ENCODE measurements around the gene TBX5. TPM values are rescaled to one million over a fixed set of nuclear protein-coding genes. Genes with fewer than 3 reads are reported as not detected.

TBX5 gene
- total and polyA plus RNA-seq, 2 of the 4 experiments (the other 2 are of a cell fraction) = 13.3 to 14.7 TPM

DNA sequence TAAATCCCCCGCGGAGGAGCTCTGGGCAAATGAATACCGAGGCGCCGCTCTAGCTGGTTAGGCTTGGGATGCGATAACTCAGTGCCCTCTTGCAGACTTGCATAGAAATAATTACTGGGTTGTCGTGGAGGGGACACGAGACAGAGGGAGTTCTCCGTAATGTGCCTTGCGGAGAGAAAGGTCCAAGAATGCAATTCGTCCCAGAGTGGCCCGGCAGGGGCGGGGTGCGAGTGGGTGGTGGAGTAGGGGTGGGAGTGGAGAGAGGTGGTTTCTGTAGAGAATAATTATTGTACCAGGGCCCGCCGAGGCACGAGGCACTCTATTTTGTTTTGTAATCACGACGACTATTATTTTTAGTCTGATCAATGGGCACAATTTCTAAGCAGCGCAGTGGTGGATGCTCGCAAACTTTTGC lies 2.5 kb upstream of the TBX5 start:
- Histone ChIP-seq H3K27me3 (ENCODE audit: control insufficient read depth, insufficient read depth, low read length) (no peaks in the 10 kb centered on the region), H2AK9ac (replicated peaks; ENCODE audit: low read depth, low read length, poor library complexity) (peak overlapping the region; percentile 91), H3K9me1 (ENCODE audit: insufficient read depth, low read length) (no peaks in the 10 kb centered on the region), H3K36me3 (ENCODE audit: control insufficient read depth, insufficient read depth, low read length) (peaks cover 3% of the 10 kb centered on the region; the same call in 1 of the 2 replicates), H2BK5ac (ENCODE audit: low read depth, low read length, poor library complexity, severe bottlenecking) (peak overlapping the region; percentile 95), H3K4ac (ENCODE audit: low read depth, low read length) (peak overlapping the region; percentile 97), H2AFZ (replicated peaks; ENCODE audit: low read length, poor library complexity) (peak overlapping the region; percentile 83), H4K8ac (ENCODE audit: low read depth in 2 of 2, low read length in 2 of 2) (peak overlapping the region; percentile 90 to 94; a peak in 2 of 4 replicates), H3K79me1 (ENCODE audit: low read depth in 1 of 2, low read length in 2 of 2) (peaks cover 0 to 18% of the 10 kb centered on the region in 2 experiments; a peak in 2 of 4 replicates), H2BK15ac (ENCODE audit: low read depth, low read length) (0 out of 3 replicates have a peak overlapping the region, but pooled peaks have one; percentile 26), H2AK5ac (ENCODE audit: low read depth, low read length) (peak overlapping the region; percentile 35; the same call in 1 of the 2 replicates), H3K56ac (ENCODE audit: extremely low read depth, insufficient read depth, low read length) (peak overlapping the region; percentile 99), H2BK20ac (ENCODE audit: low read depth, low read length) (0 out of 2 replicates have a peak overlapping the region, but pooled peaks have one; percentile 90), H4K5ac (ENCODE audit: low read depth, low read length) (peak overlapping the region; percentile 74; the same call in 1 of the 2 replicates), H3K4me2 (ENCODE audit: low read depth, low read length) (peak overlapping the region; percentile 72), H4K20me1 (ENCODE audit: insufficient read depth, low read length) (0 out of 2 replicates have a peak, but pooled peaks cover 3% of the 10 kb centered on the region), H3K18ac (ENCODE audit: low read depth, low read length) (peak overlapping the region; percentile 84), H3K23ac (ENCODE audit: low read depth, low read length) (peak overlapping the region; percentile 98), H3K14ac (replicated peaks; ENCODE audit: low read depth, low read length) (peak overlapping the region; percentile 97), H4K91ac (ENCODE audit: insufficient read depth, low read depth, low read length) (peak overlapping the region; percentile 90), H2BK120ac (ENCODE audit: low read depth, low read length) (peak overlapping the region; percentile 88), H3K27ac (ENCODE audit: insufficient read depth, low read length) (peak overlapping the region; percentile 100), H3K4me3 (ENCODE audit: insufficient read depth, low read depth, low read length) (peak overlapping the region; percentile 97), H3K9me3 (ENCODE audit: control insufficient read depth, insufficient read depth, low read length) (no peaks in the 10 kb centered on the region), H3K4me1 (ENCODE audit: control insufficient read depth, insufficient read depth, low read length) (peaks cover 13% of the 10 kb centered on the region), H3K9ac (ENCODE audit: low read depth, low read length) (peak overlapping the region; percentile 99)
- ChIA-PET CTCF (interaction anchor here (0.9 to 2.6 kb wide), 2 partner anchors 66 to 100 kb away, joined by 3 to 9 read pairs; no protein-coding TSS in a partner anchor), POLR2A (ENCODE audit: unreplicated experiment) (no interaction called here)
- dilution Hi-C loops (cut with HindIII; ENCODE audit: low sequenced_read_pairs, unreplicated experiment) (no loop called here), in situ Hi-C loops (cut with MboI; ENCODE audit: low sequenced_read_pairs) (loop anchor here (25.0 kb wide), 2 partner anchors 929 to 1221 kb away; partner anchors contain the start of genes DDX54 and RITA1), intact Hi-C loops (cut with micrococcal nuclease) (no loop called here)
- TF ChIP-seq FOS (IDR thresholded peaks at IDR 0.05; ENCODE audit: low read depth, low read length) (no peak), RFX5 (IDR thresholded peaks at IDR 0.05; ENCODE audit: low read depth, low read length) (no peak), CHD1 (IDR thresholded peaks at IDR 0.05; ENCODE audit: low read depth, low read length) (0 out of 2 replicates have a peak, but pooled peaks have one; percentile 23)
- DNase-seq (no peak), ATAC-seq (ENCODE audit: low read depth) (peak; percentile 8)
- no TSS peak for BruUV-seq (replicated peaks)
- WGBS, 2 experiments (ENCODE audit: extremely low coverage in 2 of 2, insufficient read length in 1 of 2) = 5% methylated on average over 4 of the region's 21 CpGs; no CpG with 5 or more reads in 1 of the 2 experiments
